AG09319 (cell line): ENCODE measurements around the gene RAET1G.
A peak's percentile ranks its signal among the peaks of the same experiment; 100 is the strongest.
"Not testable (repeated sequence)": the region's sequence is repeated elsewhere in the genome, so short reads cannot be mapped to it uniquely, and the experiment has no call there.

ENCODE experiments used
- DNase-seq: peaks from one replicate; pipeline ENCODE4 v3.0.0-alpha.2; 2010; ENCODE audit warnings: low read depth; ENCODE audit errors: extremely low read depth
- CTCF ChIP-seq: IDR thresholded peaks from 2 replicates; pipeline ENCODE4 v1.5.1; 2011; ENCODE audit warnings: low read depth, mild to moderate bottlenecking, inconsistent platforms, low read length, moderate library complexity

RAET1G gene, protein sequence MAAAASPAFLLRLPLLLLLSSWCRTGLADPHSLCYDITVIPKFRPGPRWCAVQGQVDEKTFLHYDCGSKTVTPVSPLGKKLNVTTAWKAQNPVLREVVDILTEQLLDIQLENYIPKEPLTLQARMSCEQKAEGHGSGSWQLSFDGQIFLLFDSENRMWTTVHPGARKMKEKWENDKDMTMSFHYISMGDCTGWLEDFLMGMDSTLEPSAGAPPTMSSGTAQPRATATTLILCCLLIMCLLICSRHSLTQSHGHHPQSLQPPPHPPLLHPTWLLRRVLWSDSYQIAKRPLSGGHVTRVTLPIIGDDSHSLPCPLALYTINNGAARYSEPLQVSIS

GRCh38 chr6:149922642-149923326 lies at the start of gene RAET1G:
TSS of gene RAET1G (minus strand) at chr6:149923121. CDS start at chr6:149923010, 111 bp downstream.
- peak; percentile 86 for DNase-seq

GRCh38 chr6:149969635-149970034 lies 46.7 kb upstream of the RAET1G start:
- TF ChIP-seq CTCF, result no peak
- no peak for DNase-seq

More at GRCh38 chr6:149922642-149923326, at the start of gene RAET1G:
- no peak; the same call in 1 of the 2 replicates for TF ChIP-seq CTCF

DNA sequence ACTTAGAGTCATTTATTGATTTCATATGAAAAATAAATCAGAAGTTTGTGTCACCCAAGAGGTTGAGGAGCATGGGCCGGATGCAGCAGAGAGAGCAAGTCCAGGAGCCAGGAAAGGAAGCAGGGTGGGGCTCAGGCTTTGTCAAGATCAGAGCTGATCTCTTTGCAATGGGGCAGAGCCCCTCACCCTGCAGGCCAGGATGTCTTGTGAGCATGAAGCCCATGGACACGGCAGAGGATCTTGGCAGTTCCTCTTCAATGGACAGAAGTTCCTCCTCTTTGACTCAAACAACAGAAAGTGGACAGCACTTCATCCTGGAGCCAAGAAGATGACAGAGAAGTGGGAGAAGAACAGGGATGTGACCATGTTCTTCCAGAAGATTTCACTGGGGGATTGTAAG lies 46.0 kb upstream of the RAET1G start:
- not testable (repeated sequence) for DNase-seq

- not testable (repeated sequence) for DNase-seq
These were observed 45.1 kb upstream of the RAET1G start for GRCh38 chr6:149967999-149968398.

DNA sequence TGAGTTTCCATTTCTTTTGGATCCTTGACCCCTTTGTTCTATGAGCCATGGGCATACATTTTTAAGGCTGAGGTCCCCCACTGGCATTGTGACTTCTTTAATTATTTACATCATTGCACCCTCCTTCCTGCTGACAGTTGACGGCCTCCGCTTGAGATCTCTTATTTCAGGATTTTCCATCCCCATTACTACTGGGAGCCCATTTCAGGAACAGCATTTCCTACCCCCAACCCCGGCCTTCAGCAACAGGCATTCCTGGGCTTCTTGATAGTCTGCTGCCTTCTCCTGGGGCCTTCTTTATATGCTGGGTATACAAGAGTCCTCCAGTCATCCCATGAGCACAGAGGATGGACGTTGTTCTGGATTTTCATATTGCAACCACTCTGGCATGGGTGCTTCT lies 44.7 kb upstream of the RAET1G start:
- DNase-seq, result no peak
- TF ChIP-seq CTCF, result no peak

GRCh38 chr6:149966319-149966718 lies 43.4 kb upstream of the RAET1G start:
- DNase-seq, result not testable (repeated sequence)

- no peak for TF ChIP-seq CTCF
- DNase-seq, result no peak
These were observed 42.5 kb upstream of the RAET1G start for GRCh38 chr6:149965194-149966020.

DNA sequence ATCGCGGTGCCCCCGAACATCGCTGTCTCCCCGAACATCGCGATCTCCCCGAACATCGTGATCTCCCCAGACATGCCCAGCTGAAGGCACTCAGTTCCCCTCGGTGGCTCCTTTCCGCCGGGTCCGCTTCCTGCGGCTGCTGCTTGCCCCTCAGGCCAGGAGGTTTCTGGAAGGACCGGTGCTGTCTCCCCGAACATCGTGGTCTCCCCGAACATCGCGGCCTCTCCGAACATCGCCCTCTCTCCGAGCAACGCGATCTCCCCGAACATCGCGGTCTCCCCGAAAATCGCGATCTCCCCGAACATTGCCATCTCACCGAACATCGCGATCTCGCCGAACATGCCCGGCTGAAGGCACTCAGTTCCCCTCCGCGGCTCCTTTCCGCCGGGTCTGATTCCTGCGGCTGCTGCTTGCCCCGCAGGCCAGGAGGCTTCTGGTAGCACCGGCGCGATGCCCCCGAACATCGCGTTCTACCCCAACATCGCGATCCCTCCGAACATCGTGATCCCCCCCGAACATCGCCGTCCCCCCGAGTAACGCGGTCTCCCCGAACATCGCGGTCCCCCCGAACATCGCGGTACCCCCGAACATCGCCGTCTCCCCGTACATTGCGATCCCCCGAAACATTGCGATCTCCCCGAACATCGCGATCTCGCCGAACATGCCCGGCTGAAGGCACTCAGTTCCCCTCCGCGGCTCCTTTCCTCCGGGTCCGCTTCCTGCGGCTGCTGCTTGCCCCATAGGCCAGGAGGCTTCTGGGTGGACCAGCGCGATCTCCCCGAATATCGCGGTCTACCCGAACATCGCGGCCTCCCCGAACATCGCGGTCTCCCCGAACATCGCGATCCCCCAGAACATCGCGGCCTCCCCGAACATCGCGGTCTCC lies 41.6 kb upstream of the RAET1G start:
- TF ChIP-seq CTCF, result no peak
- DNase-seq, result no peak
